ENCODE data around the gene PLSCR2.
"Not testable (repeated sequence)": the region's sequence is repeated elsewhere in the genome, so short reads cannot be mapped to it uniquely, and the experiment has no call there.

The PLSCR2 gene

GRCh38 chr3:146476094-146476740 lies 6.9 kb upstream of the PLSCR2 start:
- no peak for FAIRE-seq

- FAIRE-seq, result not testable (repeated sequence)
Measured at GRCh38 chr3:146474976-146475375, 5.6 kb upstream of the PLSCR2 start.

GRCh38 chr3:146473726-146474125 lies 4.4 kb upstream of the PLSCR2 start:
- FAIRE-seq, result no peak

- no peak for FAIRE-seq
Measured at GRCh38 chr3:146472611-146473010, 3.2 kb upstream of the PLSCR2 start.

GRCh38 chr3:146471012-146471411 lies 1.7 kb upstream of the PLSCR2 start:
- FAIRE-seq, result no peak

GRCh38 chr3:146470425-146470990 lies 1.1 kb upstream of the PLSCR2 start:
- FAIRE-seq, result peak; percentile 9

- FAIRE-seq, result peak; percentile 94
Measured at GRCh38 chr3:146468671-146469149, 651 bp downstream of the PLSCR2 start.

GRCh38 chr3:146468234-146468633 lies 1.1 kb downstream of the PLSCR2 start:
- FAIRE-seq, result no peak

GRCh38 chr3:146466604-146467003 lies 2.8 kb downstream of the PLSCR2 start:
- FAIRE-seq, result peak; percentile 97

- FAIRE-seq, result no peak
Measured at GRCh38 chr3:146465693-146466465, 3.5 kb downstream of the PLSCR2 start.

- no peak for FAIRE-seq
Measured at GRCh38 chr3:146464783-146465182, 4.6 kb downstream of the PLSCR2 start.

- no peak for FAIRE-seq
Measured at GRCh38 chr3:146464005-146464595, 5.3 kb downstream of the PLSCR2 start.

GRCh38 chr3:146454796-146455195 lies 14.6 kb downstream of the PLSCR2 start:
- FAIRE-seq, result no peak

GRCh38 chr3:146449613-146450012 lies 19.7 kb downstream of the PLSCR2 start:
- FAIRE-seq, result no peak

GRCh38 chr3:146449076-146449475 lies 20.3 kb downstream of the PLSCR2 start:
- FAIRE-seq, result no peak

- no peak for FAIRE-seq
Measured at GRCh38 chr3:146446026-146446425, 23.3 kb downstream of the PLSCR2 start.

- FAIRE-seq, result not testable (repeated sequence)
Measured at GRCh38 chr3:146440310-146440709, 29.1 kb downstream of the PLSCR2 start.

GRCh38 chr3:146432066-146432465 lies 37.3 kb downstream of the PLSCR2 start:
- FAIRE-seq, result no peak

GRCh38 chr3:146431240-146431639 lies 38.1 kb downstream of the PLSCR2 start:
- FAIRE-seq, result no peak

- FAIRE-seq, result no peak
Measured at GRCh38 chr3:146425341-146425740, 44.0 kb downstream of the PLSCR2 start.

- FAIRE-seq, result no peak
Measured at GRCh38 chr3:146421819-146422759, 47.3 kb downstream of the PLSCR2 start.

GRCh38 chr3:146416366-146416765 lies 53.0 kb downstream of the PLSCR2 start:
- FAIRE-seq, result no peak

Measured in islet of Langerhans (tissue), 1 donor.